ENCODE data around the gene SOX10. TPM values are rescaled to one million over a fixed set of nuclear protein-coding genes. Genes with fewer than 3 reads are reported as not detected.
A peak's percentile ranks its signal among the peaks of the same experiment; 100 is the strongest.

The SOX10 gene
- total and polyA plus RNA-seq, 7 experiments from 2014 or later = not detected

GRCh38 chr22:37968452-37969251 lies 15.7 kb downstream of the SOX10 start:
- DNase-seq = no peak
- Histone ChIP-seq H3K27ac (ENCODE audit: low read depth, low read length) (no peak overlapping the region), H3K4me3 (ENCODE audit: low read length) (no peak overlapping the region), H3K9me3 (ENCODE audit: control insufficient read depth in 2 of 3, low read length in 3 of 3) (no peaks in the 10 kb centered on the region), H3K4me1 (ENCODE audit: control insufficient read depth in 2 of 2, insufficient read depth in 2 of 2, low read length in 2 of 2) (no peaks in the 10 kb centered on the region), H3K27me3 (ENCODE audit: control insufficient read depth in 2 of 2, insufficient read depth in 2 of 2, low read length in 2 of 2) (no peaks in the 10 kb centered on the region), H3K36me3 (ENCODE audit: control insufficient read depth in 2 of 3, insufficient read depth in 3 of 3, low read length in 3 of 3) (peaks cover 3 to 58% (median 11%) of the 10 kb centered on the region in 3 experiments)
- no peak overlapping the region for H3K27ac Mint-ChIP-seq
- peaks cover 0 to 14% (median 4%) of the 10 kb centered on the region in 7 donors for H3K4me1 Mint-ChIP-seq
- peaks cover 0 to 1% (median 0%) of the 10 kb centered on the region in 11 donors for H3K9me3 Mint-ChIP-seq
- H3K36me3 Mint-ChIP-seq = peaks cover 8 to 44% (median 17%) of the 10 kb centered on the region in 5 donors
- no peak overlapping the region for H3K4me3 Mint-ChIP-seq
- no peak for ATAC-seq
- ChIA-PET POLR2A (interaction anchor here (0.7 kb wide), 1 partner anchor 147 kb away, joined by 3 read pairs; no protein-coding TSS in a partner anchor), CTCF (no interaction called here)
- intact Hi-C loops (cut with micrococcal nuclease) = loop anchor here in 1 of 2 donors (5.0 kb wide), 1 partner anchor 346 kb away; no protein-coding TSS in a partner anchor
- H3K27me3 Mint-ChIP-seq = no peaks in the 10 kb centered on the region

DNA sequence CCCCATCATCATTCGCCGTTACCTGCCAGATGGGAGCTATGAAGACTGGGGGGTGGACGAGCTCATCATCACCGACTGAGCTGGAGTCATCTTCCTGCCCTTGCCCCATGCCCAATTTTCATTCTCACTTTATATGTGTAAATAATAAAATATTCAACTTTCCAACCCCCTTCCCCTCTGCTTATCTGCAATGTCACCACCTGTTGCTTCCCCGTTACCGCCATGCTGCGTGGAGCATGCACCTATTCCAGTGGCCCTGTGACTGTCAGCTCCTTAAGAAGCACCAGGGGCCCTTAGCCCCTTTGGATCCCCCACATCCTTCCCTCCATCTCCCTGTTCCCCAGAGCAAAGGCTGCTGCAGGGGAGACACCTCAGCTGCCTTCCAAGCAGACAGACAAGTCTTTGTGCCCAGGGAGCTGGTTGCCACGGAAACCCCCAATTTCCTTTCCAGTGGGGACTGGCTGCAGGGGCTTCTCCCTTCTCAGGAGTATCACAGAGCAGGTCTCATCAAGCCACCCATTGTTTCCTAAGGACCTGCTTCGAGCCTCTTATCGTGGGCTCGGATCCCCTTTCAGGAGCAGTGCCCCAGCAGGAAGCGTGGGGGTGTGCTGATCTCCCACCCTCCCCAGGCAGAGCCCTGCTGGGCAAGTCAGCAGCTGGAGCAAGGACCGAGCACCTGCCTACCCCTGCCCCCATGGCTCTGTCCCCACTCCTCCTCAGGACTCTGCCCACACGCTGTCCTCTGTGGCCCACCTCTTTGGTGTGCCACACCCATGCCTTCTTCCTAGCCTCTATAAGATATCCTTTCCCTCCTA lies 16.5 kb downstream of the SOX10 start:
- ChIA-PET CTCF (interaction anchor here (1.4 kb wide), 1 partner anchor 150 kb away, joined by 4 read pairs; no protein-coding TSS in a partner anchor), POLR2A (interaction anchor here (0.7 kb wide), 1 partner anchor 148 kb away, joined by 3 read pairs; no protein-coding TSS in a partner anchor)
- H3K4me3 ChIP-seq (ENCODE audit: low read length) = no peak overlapping the region
- H3K36me3 ChIP-seq (ENCODE audit: control insufficient read depth in 2 of 3, insufficient read depth in 3 of 3, low read length in 3 of 3) = peaks cover 3 to 60% (median 15%) of the 10 kb centered on the region in 3 experiments
- Mint-ChIP-seq H3K27ac (no peak overlapping the region), H3K9me3 (peaks cover 0 to 1% (median 0%) of the 10 kb centered on the region in 11 donors), H3K4me1 (peaks cover 0 to 14% (median 4%) of the 10 kb centered on the region in 7 donors), H3K4me3 (no peak overlapping the region), H3K36me3 (peaks cover 8 to 44% (median 17%) of the 10 kb centered on the region in 5 donors), H3K27me3 (no peaks in the 10 kb centered on the region)
- H3K4me1 ChIP-seq (ENCODE audit: control insufficient read depth in 2 of 2, insufficient read depth in 2 of 2, low read length in 2 of 2) = no peaks in the 10 kb centered on the region
- ATAC-seq = no peak
- no peaks in the 10 kb centered on the region for H3K27me3 ChIP-seq (ENCODE audit: control insufficient read depth in 2 of 2, insufficient read depth in 2 of 2, low read length in 2 of 2)
- no peaks in the 10 kb centered on the region for H3K9me3 ChIP-seq (ENCODE audit: control insufficient read depth in 2 of 3, low read length in 3 of 3)
- no peak overlapping the region for H3K27ac ChIP-seq (ENCODE audit: low read depth, low read length)
- intact Hi-C loops (cut with micrococcal nuclease) = loop anchor here in 1 of 2 donors (5.0 kb wide), 1 partner anchor 346 kb away; no protein-coding TSS in a partner anchor
- no peak for DNase-seq

GRCh38 chr22:37967147-37967546 lies 17.2 kb downstream of the SOX10 start:
- Mint-ChIP-seq H3K27me3 (no peaks in the 10 kb centered on the region), H3K4me1 (peaks cover 0 to 14% (median 5%) of the 10 kb centered on the region in 7 donors), H3K4me3 (no peak overlapping the region), H3K27ac (no peak overlapping the region), H3K36me3 (peaks cover 10 to 43% (median 21%) of the 10 kb centered on the region in 5 donors), H3K9me3 (peaks cover 0 to 1% (median 0%) of the 10 kb centered on the region in 11 donors)
- Histone ChIP-seq H3K27ac (ENCODE audit: low read depth, low read length) (no peak overlapping the region), H3K4me3 (ENCODE audit: low read length) (no peak overlapping the region), H3K36me3 (ENCODE audit: control insufficient read depth in 2 of 3, insufficient read depth in 3 of 3, low read length in 3 of 3) (peaks cover 3 to 56% (median 15%) of the 10 kb centered on the region in 3 experiments), H3K9me3 (ENCODE audit: control insufficient read depth in 2 of 3, low read length in 3 of 3) (no peaks in the 10 kb centered on the region), H3K4me1 (ENCODE audit: control insufficient read depth in 2 of 2, insufficient read depth in 2 of 2, low read length in 2 of 2) (no peaks in the 10 kb centered on the region), H3K27me3 (ENCODE audit: control insufficient read depth in 2 of 2, insufficient read depth in 2 of 2, low read length in 2 of 2) (no peaks in the 10 kb centered on the region)
- no peak for DNase-seq
- ATAC-seq = no peak
- CTCF ChIA-PET = interaction anchor here (1.4 kb wide), 1 partner anchor 149 kb away, joined by 4 read pairs; no protein-coding TSS in a partner anchor
- POLR2A ChIA-PET = no interaction called here
- intact Hi-C loops (cut with micrococcal nuclease) = loop anchor here in 1 of 2 donors (5.0 kb wide), 1 partner anchor 345 kb away; no protein-coding TSS in a partner anchor

DNA sequence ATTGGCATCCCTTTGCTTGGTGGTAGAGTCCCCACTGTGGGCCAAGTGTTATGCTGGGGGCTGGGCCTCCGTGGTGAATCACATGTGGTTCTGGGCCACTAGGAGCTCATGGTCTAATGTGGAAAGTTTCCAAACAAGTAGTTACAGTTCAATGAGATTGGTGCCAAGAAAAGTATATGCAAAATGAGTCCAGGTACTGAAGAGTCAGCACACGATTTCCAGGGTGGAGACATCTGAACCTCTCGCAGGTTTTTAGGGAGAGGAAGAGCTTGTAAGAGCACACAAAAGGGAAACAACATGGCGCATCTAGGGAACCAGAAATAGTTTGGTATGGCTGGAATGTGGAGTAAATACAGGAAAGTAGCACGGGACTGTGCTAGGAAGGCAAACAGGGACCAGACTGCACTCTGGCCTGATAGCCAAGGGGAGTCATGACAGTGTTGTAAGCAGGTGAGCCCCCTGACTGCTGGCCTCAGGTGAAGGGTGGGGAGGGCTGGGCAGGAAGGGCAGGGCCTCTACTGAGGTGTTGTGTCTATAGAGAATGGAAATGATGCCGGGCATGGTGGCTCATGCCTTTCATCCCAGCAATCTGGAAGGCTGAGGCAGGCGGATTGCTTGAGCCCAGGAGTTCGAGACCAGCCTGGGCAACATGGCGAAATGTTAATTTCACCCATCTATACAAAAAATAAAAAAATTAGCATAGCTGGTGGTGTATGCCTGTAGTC lies 18.3 kb downstream of the SOX10 start:
- no peaks in the 10 kb centered on the region for H3K9me3 ChIP-seq (ENCODE audit: control insufficient read depth in 2 of 3, low read length in 3 of 3)
- peaks cover 3 to 65% (median 20%) of the 10 kb centered on the region in 3 experiments for H3K36me3 ChIP-seq (ENCODE audit: control insufficient read depth in 2 of 3, insufficient read depth in 3 of 3, low read length in 3 of 3)
- ChIA-PET POLR2A (interaction anchor here (0.9 kb wide), 1 partner anchor 12 kb away, joined by 6 read pairs; the partner anchor contains the start of genes C22orf23 and POLR2F), CTCF (interaction anchor here (0.7 to 2.6 kb wide), 6 partner anchors 12 to 545 kb away, joined by 3 to 22 read pairs (median 4); no protein-coding TSS in a partner anchor)
- H3K27ac ChIP-seq (ENCODE audit: low read depth, low read length) = no peak overlapping the region
- intact Hi-C loops (cut with micrococcal nuclease) = loop anchor here (1.0 to 5.0 kb wide), 5 partner anchors 32 to 344 kb away; no protein-coding TSS in a partner anchor
- DNase-seq (no peak), ATAC-seq (no peak)
- no peaks in the 10 kb centered on the region for H3K4me1 ChIP-seq (ENCODE audit: control insufficient read depth in 2 of 2, insufficient read depth in 2 of 2, low read length in 2 of 2)
- no peak overlapping the region for H3K4me3 Mint-ChIP-seq
- H3K27me3 Mint-ChIP-seq = no peaks in the 10 kb centered on the region
- no peaks in the 10 kb centered on the region for H3K27me3 ChIP-seq (ENCODE audit: control insufficient read depth in 2 of 2, insufficient read depth in 2 of 2, low read length in 2 of 2)
- peaks cover 0 to 1% (median 0%) of the 10 kb centered on the region in 11 donors for H3K9me3 Mint-ChIP-seq
- peaks cover 14 to 49% (median 26%) of the 10 kb centered on the region in 5 donors for H3K36me3 Mint-ChIP-seq
- peaks cover 2 to 14% (median 5%) of the 10 kb centered on the region in 7 donors for H3K4me1 Mint-ChIP-seq
- no peak overlapping the region for H3K4me3 ChIP-seq (ENCODE audit: low read length)
- H3K27ac Mint-ChIP-seq = no peak overlapping the region

GRCh38 chr22:37961062-37961461 lies 23.3 kb downstream of the SOX10 start:
- Histone ChIP-seq H3K9me3 (ENCODE audit: control insufficient read depth in 2 of 3, low read length in 3 of 3) (no peaks in the 10 kb centered on the region), H3K4me1 (ENCODE audit: control insufficient read depth in 2 of 2, insufficient read depth in 2 of 2, low read length in 2 of 2) (no peaks in the 10 kb centered on the region), H3K4me3 (ENCODE audit: low read length) (no peak overlapping the region), H3K36me3 (ENCODE audit: control insufficient read depth in 2 of 3, insufficient read depth in 3 of 3, low read length in 3 of 3) (peaks cover 0 to 75% (median 32%) of the 10 kb centered on the region in 3 experiments), H3K27me3 (ENCODE audit: control insufficient read depth in 2 of 2, insufficient read depth in 2 of 2, low read length in 2 of 2) (no peaks in the 10 kb centered on the region), H3K27ac (ENCODE audit: low read depth, low read length) (no peak overlapping the region)
- no peak overlapping the region for H3K27ac Mint-ChIP-seq
- ATAC-seq (no peak), DNase-seq (no peak)
- peaks cover 29 to 52% (median 41%) of the 10 kb centered on the region in 5 donors for H3K36me3 Mint-ChIP-seq
- CTCF ChIA-PET = interaction anchor here (0.5 to 1.2 kb wide), 2 partner anchors 143 to 448 kb away, joined by 3 to 6 read pairs; no protein-coding TSS in a partner anchor
- H3K27me3 Mint-ChIP-seq = no peaks in the 10 kb centered on the region
- intact Hi-C loops (cut with micrococcal nuclease) = no loop called here
- H3K4me3 Mint-ChIP-seq = peak overlapping the region in 1 of 10 donors; percentile 1
- H3K4me1 Mint-ChIP-seq = peaks cover 10 to 39% (median 31%) of the 10 kb centered on the region in 7 donors
- POLR2A ChIA-PET = no interaction called here
- peaks cover 0 to 2% (median 0%) of the 10 kb centered on the region in 11 donors for H3K9me3 Mint-ChIP-seq
